ENCODE measurements around the gene DLG2. TPM values are rescaled to one million over a fixed set of nuclear protein-coding genes. Genes with fewer than 3 reads are reported as not detected.

The DLG2 gene
- total RNA-seq, 1 donor from 2014 or later, result 5.1 TPM

GRCh38 chr11:83523676-83524075 is 2103.5 kb downstream of the DLG2 start:
- no peak for TF ChIP-seq CTCF (IDR thresholded peaks at IDR 0.05; ENCODE audit: unreplicated experiment)
- Mint-ChIP-seq H3K4me3 (ENCODE audit: unreplicated experiment) (no peak overlapping the region), H3K36me3 (ENCODE audit: low read depth, unreplicated experiment) (no peaks in the 10 kb centered on the region), H3K27ac (ENCODE audit: unreplicated experiment) (no peak overlapping the region), H3K4me1 (ENCODE audit: unreplicated experiment) (no peaks in the 10 kb centered on the region), H3K27me3 (ENCODE audit: unreplicated experiment) (no peaks in the 10 kb centered on the region), H3K9me3 (ENCODE audit: unreplicated experiment) (no peaks in the 10 kb centered on the region)
- no peak for DNase-seq (ENCODE audit: low spot score)

- Mint-ChIP-seq H3K9me3 (ENCODE audit: unreplicated experiment) (no peaks in the 10 kb centered on the region), H3K36me3 (ENCODE audit: low read depth, unreplicated experiment) (peaks cover 5% of the 10 kb centered on the region), H3K4me1 (ENCODE audit: unreplicated experiment) (no peaks in the 10 kb centered on the region), H3K27ac (ENCODE audit: unreplicated experiment) (no peak overlapping the region), H3K4me3 (ENCODE audit: unreplicated experiment) (no peak overlapping the region), H3K27me3 (ENCODE audit: unreplicated experiment) (no peaks in the 10 kb centered on the region)
- no peak for TF ChIP-seq CTCF (IDR thresholded peaks at IDR 0.05; ENCODE audit: unreplicated experiment)
- no peak for DNase-seq (ENCODE audit: low spot score)
Observed at GRCh38 chr11:83522911-83523310, 2104.2 kb downstream of the DLG2 start.

- TF ChIP-seq CTCF (IDR thresholded peaks at IDR 0.05; ENCODE audit: unreplicated experiment), result no peak
- Mint-ChIP-seq H3K4me1 (ENCODE audit: unreplicated experiment) (no peaks in the 10 kb centered on the region), H3K36me3 (ENCODE audit: low read depth, unreplicated experiment) (peaks cover 5% of the 10 kb centered on the region), H3K27me3 (ENCODE audit: unreplicated experiment) (no peaks in the 10 kb centered on the region), H3K27ac (ENCODE audit: unreplicated experiment) (no peak overlapping the region), H3K4me3 (ENCODE audit: unreplicated experiment) (no peak overlapping the region), H3K9me3 (ENCODE audit: unreplicated experiment) (no peaks in the 10 kb centered on the region)
- peak; percentile 7 for DNase-seq (ENCODE audit: low spot score)
Observed at GRCh38 chr11:83521647-83522596, 2105.2 kb downstream of the DLG2 start.

- Mint-ChIP-seq H3K4me3 (ENCODE audit: unreplicated experiment) (no peak overlapping the region), H3K9me3 (ENCODE audit: unreplicated experiment) (no peaks in the 10 kb centered on the region), H3K36me3 (ENCODE audit: low read depth, unreplicated experiment) (peaks cover 5% of the 10 kb centered on the region), H3K27me3 (ENCODE audit: unreplicated experiment) (no peaks in the 10 kb centered on the region), H3K4me1 (ENCODE audit: unreplicated experiment) (no peaks in the 10 kb centered on the region), H3K27ac (ENCODE audit: unreplicated experiment) (no peak overlapping the region)
- DNase-seq (ENCODE audit: low spot score), result no peak
- no peak for TF ChIP-seq CTCF (IDR thresholded peaks at IDR 0.05; ENCODE audit: unreplicated experiment)
Observed at GRCh38 chr11:83520849-83521248, 2106.3 kb downstream of the DLG2 start.

- Mint-ChIP-seq H3K27me3 (ENCODE audit: unreplicated experiment) (no peaks in the 10 kb centered on the region), H3K36me3 (ENCODE audit: low read depth, unreplicated experiment) (no peaks in the 10 kb centered on the region), H3K27ac (ENCODE audit: unreplicated experiment) (no peak overlapping the region), H3K4me3 (ENCODE audit: unreplicated experiment) (no peak overlapping the region), H3K4me1 (ENCODE audit: unreplicated experiment) (no peaks in the 10 kb centered on the region), H3K9me3 (ENCODE audit: unreplicated experiment) (no peaks in the 10 kb centered on the region)
- no peak for DNase-seq (ENCODE audit: low spot score)
- no peak for TF ChIP-seq CTCF (IDR thresholded peaks at IDR 0.05; ENCODE audit: unreplicated experiment)
Observed at GRCh38 chr11:83511646-83512045, 2115.5 kb downstream of the DLG2 start.
